Mucosa of rectum (tissue), 2 donors: ENCODE measurements around the gene SPEM1.
A peak's percentile ranks its signal among the peaks of the same experiment; 100 is the strongest.

Source experiments
- H3K27ac ChIP-seq, 2 donors: one replicate each; pipeline ENCODE4 v1.7.0; 2013; ENCODE audit warnings: inconsistent platforms in 2 of 2, low read depth in 2 of 2, low read length in 2 of 2
- H3K27me3 ChIP-seq, 2 donors: one replicate each; pipeline ENCODE4 v1.7.0; 2013; ENCODE audit warnings: low read length in 2 of 2; ENCODE audit not compliant: control insufficient read depth in 2 of 2, insufficient read depth in 2 of 2
- H3K36me3 ChIP-seq, 2 donors: one replicate each; pipeline ENCODE4 v1.7.0; 2013; ENCODE audit warnings: low read length in 2 of 2; ENCODE audit not compliant: control insufficient read depth in 2 of 2, insufficient read depth in 2 of 2
- H3K4me1 ChIP-seq, 2 donors: one replicate each; pipeline ENCODE4 v1.7.0; 2013; ENCODE audit warnings: low read length in 2 of 2, mild to moderate bottlenecking in 1 of 2; ENCODE audit not compliant: control insufficient read depth in 2 of 2, insufficient read depth in 2 of 2
- H3K4me3 ChIP-seq, 2 donors: one replicate each; pipeline ENCODE4 v1.7.0; 2013; ENCODE audit warnings: low read length in 2 of 2
- H3K9ac ChIP-seq, 2 donors: one replicate each; pipeline ENCODE4 v1.7.0; 2013; ENCODE audit warnings: low read length in 2 of 2, low read depth in 1 of 2, mild to moderate bottlenecking in 1 of 2
- H3K9me3 ChIP-seq, 2 donors: one replicate each; pipeline ENCODE4 v1.7.0; 2013; ENCODE audit warnings: low read length in 2 of 2; ENCODE audit not compliant: control insufficient read depth in 2 of 2
- donor health status: healthy.
- donor health status: Normal muscosa, but diverticular disease.

SPEM1 gene

GRCh38 chr17:7398612-7399011, 21.5 kb upstream of the SPEM1 start:
- Histone ChIP-seq H3K27me3 (no peaks in the 10 kb centered on the region), H3K9ac (no peak overlapping the region), H3K4me3 (no peak overlapping the region), H3K9me3 (no peaks in the 10 kb centered on the region), H3K27ac (no peak overlapping the region), H3K36me3 (no peaks in the 10 kb centered on the region), H3K4me1 (peaks cover 13 to 18% of the 10 kb centered on the region in 2 donors)

- Histone ChIP-seq H3K4me3 (peak overlapping the region; percentile 82 to 91), H3K36me3 (no peaks in the 10 kb centered on the region), H3K4me1 (peaks cover 6 to 7% of the 10 kb centered on the region in 2 donors), H3K9me3 (no peaks in the 10 kb centered on the region), H3K9ac (peak overlapping the region; percentile 43 to 77), H3K27me3 (peaks cover 0 to 12% of the 10 kb centered on the region in 2 donors), H3K27ac (peak overlapping the region; percentile 92)
Observed at GRCh38 chr17:7403043-7403726, 16.9 kb upstream of the SPEM1 start.

- Histone ChIP-seq H3K36me3 (no peaks in the 10 kb centered on the region), H3K27ac (peak overlapping the region; percentile 92)
Observed at GRCh38 chr17:7403727-7403976, 16.5 kb upstream of the SPEM1 start.

GRCh38 chr17:7403977-7404736, 16.0 kb upstream of the SPEM1 start, which contains the start of gene TMEM256:
TSS of gene TMEM256 (minus strand) at chr17:7404097. CDS start at chr17:7404084, 13 bp downstream.
- Histone ChIP-seq H3K27ac (peak within 1 kb of the TSS; percentile 92), H3K36me3 (no peaks in the 10 kb centered on the region), H3K4me1 (peaks cover 6 to 7% of the 10 kb centered on the region in 2 donors), H3K27me3 (peaks cover 0 to 12% of the 10 kb centered on the region in 2 donors), H3K9ac (peak within 1 kb of the TSS; percentile 52 to 77), H3K4me3 (peak within 1 kb of the TSS; percentile 82 to 91), H3K9me3 (no peaks in the 10 kb centered on the region)

More at GRCh38 chr17:7403727-7403976, 16.5 kb upstream of the SPEM1 start:
- Histone ChIP-seq H3K9ac (peak overlapping the region; percentile 43 to 77), H3K4me3 (peak overlapping the region; percentile 82 to 91), H3K4me1 (peaks cover 6 to 7% of the 10 kb centered on the region in 2 donors), H3K27me3 (peaks cover 0 to 12% of the 10 kb centered on the region in 2 donors), H3K9me3 (no peaks in the 10 kb centered on the region)

GRCh38 chr17:7404737-7405349, 15.3 kb upstream of the SPEM1 start:
- H3K27me3 ChIP-seq = peaks cover 0 to 12% of the 10 kb centered on the region in 2 donors
- peak overlapping the region; percentile 66 to 92 for H3K27ac ChIP-seq
- peak overlapping the region; percentile 28 to 52 for H3K9ac ChIP-seq
- H3K36me3 ChIP-seq = no peaks in the 10 kb centered on the region
- no peaks in the 10 kb centered on the region for H3K9me3 ChIP-seq
- H3K4me3 ChIP-seq = peak overlapping the region; percentile 82 to 91
- peaks cover 6 to 7% of the 10 kb centered on the region in 2 donors for H3K4me1 ChIP-seq

- no peaks in the 10 kb centered on the region for H3K36me3 ChIP-seq
- H3K27me3 ChIP-seq = peaks cover 0 to 12% of the 10 kb centered on the region in 2 donors
- H3K27ac ChIP-seq = peak overlapping the region in 1 of 2 donors; percentile 92
- H3K4me3 ChIP-seq = peak overlapping the region; percentile 63 to 82
- no peaks in the 10 kb centered on the region for H3K9me3 ChIP-seq
- peaks cover 6 to 7% of the 10 kb centered on the region in 2 donors for H3K4me1 ChIP-seq
- peak overlapping the region; percentile 28 to 52 for H3K9ac ChIP-seq
Observed at GRCh38 chr17:7405350-7406234, 14.5 kb upstream of the SPEM1 start.

- no peak overlapping the region for H3K4me3 ChIP-seq
- H3K9ac ChIP-seq = no peak overlapping the region
- no peaks in the 10 kb centered on the region for H3K9me3 ChIP-seq
- H3K27ac ChIP-seq = no peak overlapping the region
- no peaks in the 10 kb centered on the region for H3K36me3 ChIP-seq
- H3K4me1 ChIP-seq = peaks cover 6 to 7% of the 10 kb centered on the region in 2 donors
- peaks cover 0 to 12% of the 10 kb centered on the region in 2 donors for H3K27me3 ChIP-seq
Observed at GRCh38 chr17:7406235-7406825, 13.8 kb upstream of the SPEM1 start.

- H3K36me3 ChIP-seq = no peaks in the 10 kb centered on the region
- no peaks in the 10 kb centered on the region for H3K9me3 ChIP-seq
- H3K27ac ChIP-seq = no peak overlapping the region
- H3K9ac ChIP-seq = no peak overlapping the region
- peaks cover 6 to 7% of the 10 kb centered on the region in 2 donors for H3K4me1 ChIP-seq
- H3K27me3 ChIP-seq = peaks cover 0 to 12% of the 10 kb centered on the region in 2 donors
- no peak overlapping the region for H3K4me3 ChIP-seq
Observed at GRCh38 chr17:7407082-7407481, 13.0 kb upstream of the SPEM1 start.

GRCh38 chr17:7407485-7408251, 12.5 kb upstream of the SPEM1 start, which contains the start of gene NLGN2:
TSS of gene NLGN2 (plus strand) at chr17:7407845. CDS start at chr17:7408256, 411 bp downstream.
- Histone ChIP-seq H3K9ac (no peak within 1 kb of the TSS), H3K27me3 (peaks cover 0 to 12% of the 10 kb centered on the region in 2 donors), H3K36me3 (no peaks in the 10 kb centered on the region), H3K4me1 (peaks cover 5 to 6% of the 10 kb centered on the region in 2 donors), H3K9me3 (no peaks in the 10 kb centered on the region), H3K4me3 (no peak within 1 kb of the TSS), H3K27ac (no peak within 1 kb of the TSS)
